Measurements from ENCODE around the gene SCNN1B. TPM values are rescaled to one million over a fixed set of nuclear protein-coding genes. Genes with fewer than 3 reads are reported as not detected.
A peak's percentile ranks its signal among the peaks of the same experiment; 100 is the strongest.

SCNN1B gene
- polyA plus RNA-seq, 3 donors from 2014 or later = not detected

- H3K36me3 Mint-ChIP-seq = no peaks in the 10 kb centered on the region
- peaks cover 0 to 5% (median 1%) of the 10 kb centered on the region in 3 donors for H3K27me3 Mint-ChIP-seq (ENCODE audit: low read depth in 3 of 3)
- DNase-seq = no peak
- no peaks in the 10 kb centered on the region for H3K4me1 Mint-ChIP-seq
- no peak overlapping the region for H3K4me3 Mint-ChIP-seq
- no peak overlapping the region for H3K27ac Mint-ChIP-seq
- H3K9me3 Mint-ChIP-seq = no peaks in the 10 kb centered on the region
Measured at GRCh38 chr16:23319861-23320615, 17.9 kb downstream of the SCNN1B start.

- Mint-ChIP-seq H3K27me3 (ENCODE audit: low read depth in 3 of 3) (peaks cover 0 to 5% (median 0%) of the 10 kb centered on the region in 3 donors), H3K36me3 (no peaks in the 10 kb centered on the region), H3K27ac (no peak overlapping the region), H3K9me3 (no peaks in the 10 kb centered on the region), H3K4me3 (no peak overlapping the region), H3K4me1 (no peaks in the 10 kb centered on the region)
- DNase-seq = no peak
Measured at GRCh38 chr16:23320693-23321092, 18.6 kb downstream of the SCNN1B start.

- Mint-ChIP-seq H3K36me3 (no peaks in the 10 kb centered on the region), H3K27ac (no peak overlapping the region)
Measured at GRCh38 chr16:23321206-23321875, 19.2 kb downstream of the SCNN1B start.

GRCh38 chr16:23323224-23324030, 21.3 kb downstream of the SCNN1B start:
- Mint-ChIP-seq H3K9me3 (no peaks in the 10 kb centered on the region), H3K4me1 (no peaks in the 10 kb centered on the region), H3K4me3 (no peak overlapping the region), H3K27ac (no peak overlapping the region), H3K36me3 (no peaks in the 10 kb centered on the region), H3K27me3 (ENCODE audit: low read depth in 3 of 3) (peaks cover 0 to 8% (median 2%) of the 10 kb centered on the region in 3 donors)
- no peak for DNase-seq

More at GRCh38 chr16:23321206-23321875, 19.2 kb downstream of the SCNN1B start:
- Mint-ChIP-seq H3K4me1 (no peaks in the 10 kb centered on the region), H3K27me3 (ENCODE audit: low read depth in 3 of 3) (peaks cover 0 to 5% (median 0%) of the 10 kb centered on the region in 3 donors), H3K9me3 (no peaks in the 10 kb centered on the region), H3K4me3 (no peak overlapping the region)
- DNase-seq = no peak

GRCh38 chr16:23324727-23325126, 22.6 kb downstream of the SCNN1B start:
- H3K36me3 Mint-ChIP-seq = no peaks in the 10 kb centered on the region
- H3K4me3 Mint-ChIP-seq = no peak overlapping the region
- H3K27me3 Mint-ChIP-seq (ENCODE audit: low read depth in 3 of 3) = peaks cover 0 to 7% (median 2%) of the 10 kb centered on the region in 3 donors
- DNase-seq = no peak
- no peaks in the 10 kb centered on the region for H3K9me3 Mint-ChIP-seq
- no peaks in the 10 kb centered on the region for H3K4me1 Mint-ChIP-seq
- no peak overlapping the region for H3K27ac Mint-ChIP-seq

- Mint-ChIP-seq H3K36me3 (no peaks in the 10 kb centered on the region), H3K4me1 (no peaks in the 10 kb centered on the region), H3K27me3 (ENCODE audit: low read depth in 3 of 3) (peaks cover 0 to 8% (median 2%) of the 10 kb centered on the region in 3 donors), H3K4me3 (no peak overlapping the region), H3K9me3 (no peaks in the 10 kb centered on the region), H3K27ac (no peak overlapping the region)
- no peak for DNase-seq
Measured at GRCh38 chr16:23327836-23328235, 25.7 kb downstream of the SCNN1B start.

GRCh38 chr16:23330161-23330560, 28.1 kb downstream of the SCNN1B start:
- Mint-ChIP-seq H3K4me3 (no peak overlapping the region), H3K4me1 (no peaks in the 10 kb centered on the region)

GRCh38 chr16:23330583-23331249, 28.6 kb downstream of the SCNN1B start:
- no peak overlapping the region for H3K27ac Mint-ChIP-seq
- DNase-seq = no peak

More at GRCh38 chr16:23330161-23330560, 28.1 kb downstream of the SCNN1B start:
- H3K36me3 Mint-ChIP-seq = no peaks in the 10 kb centered on the region
- peak overlapping the region in 1 of 6 donors; percentile 18 for H3K27ac Mint-ChIP-seq
- DNase-seq = no peak
- peaks cover 2 to 6% (median 4%) of the 10 kb centered on the region in 3 donors for H3K27me3 Mint-ChIP-seq (ENCODE audit: low read depth in 3 of 3)
- H3K9me3 Mint-ChIP-seq = no peaks in the 10 kb centered on the region

GRCh38 chr16:23333034-23333579, 31.0 kb downstream of the SCNN1B start:
- Mint-ChIP-seq H3K27ac (no peak overlapping the region), H3K4me3 (no peak overlapping the region), H3K9me3 (no peaks in the 10 kb centered on the region), H3K27me3 (ENCODE audit: low read depth in 3 of 3) (peaks cover 0 to 6% (median 4%) of the 10 kb centered on the region in 3 donors), H3K36me3 (no peaks in the 10 kb centered on the region), H3K4me1 (no peaks in the 10 kb centered on the region)
- DNase-seq = no peak

More at GRCh38 chr16:23330583-23331249, 28.6 kb downstream of the SCNN1B start:
- Mint-ChIP-seq H3K9me3 (no peaks in the 10 kb centered on the region), H3K27me3 (ENCODE audit: low read depth in 3 of 3) (peaks cover 2 to 6% (median 5%) of the 10 kb centered on the region in 3 donors), H3K4me3 (no peak overlapping the region), H3K4me1 (no peaks in the 10 kb centered on the region), H3K36me3 (no peaks in the 10 kb centered on the region)

GRCh38 chr16:23333831-23334456, 31.8 kb downstream of the SCNN1B start:
- H3K36me3 Mint-ChIP-seq = no peaks in the 10 kb centered on the region
- H3K9me3 Mint-ChIP-seq = no peaks in the 10 kb centered on the region
- DNase-seq = no peak
- no peaks in the 10 kb centered on the region for H3K4me1 Mint-ChIP-seq
- H3K4me3 Mint-ChIP-seq = no peak overlapping the region
- no peak overlapping the region for H3K27ac Mint-ChIP-seq
- peaks cover 0 to 6% (median 4%) of the 10 kb centered on the region in 3 donors for H3K27me3 Mint-ChIP-seq (ENCODE audit: low read depth in 3 of 3)

GRCh38 chr16:23334457-23334853, 32.4 kb downstream of the SCNN1B start:
- Mint-ChIP-seq H3K27ac (no peak overlapping the region), H3K4me1 (no peaks in the 10 kb centered on the region), H3K36me3 (no peaks in the 10 kb centered on the region), H3K27me3 (ENCODE audit: low read depth in 3 of 3) (peaks cover 0 to 6% (median 4%) of the 10 kb centered on the region in 3 donors), H3K4me3 (no peak overlapping the region), H3K9me3 (no peaks in the 10 kb centered on the region)
- DNase-seq = no peak

GRCh38 chr16:23334950-23335349, 32.8 kb downstream of the SCNN1B start:
- Mint-ChIP-seq H3K4me3 (no peak overlapping the region), H3K27ac (no peak overlapping the region), H3K4me1 (no peaks in the 10 kb centered on the region), H3K36me3 (no peaks in the 10 kb centered on the region), H3K27me3 (ENCODE audit: low read depth in 3 of 3) (peaks cover 0 to 6% (median 4%) of the 10 kb centered on the region in 3 donors), H3K9me3 (no peaks in the 10 kb centered on the region)
- DNase-seq = no peak
